ENCODE data around the gene KLF15. TPM values are rescaled to one million over a fixed set of nuclear protein-coding genes. Genes with fewer than 3 reads are reported as not detected.

Gene KLF15
- total and polyA plus RNA-seq, 4 experiments from 2014 or later, result 0.67 to 0.72 TPM; not detected in 2

GRCh38 chr3:126353694-126354321 lies 3.4 kb downstream of the KLF15 start:
- intact Hi-C loops (cut with micrococcal nuclease), result no loop called here
- H3K9me3 Mint-ChIP-seq, result no peaks in the 10 kb centered on the region
- H3K36me3 Mint-ChIP-seq, result no peaks in the 10 kb centered on the region
- Histone ChIP-seq H3K9me3 (ENCODE audit: control insufficient read depth in 1 of 2, low read length in 2 of 2) (no peaks in the 10 kb centered on the region), H3K27me3 (ENCODE audit: insufficient read depth, low read length) (peaks cover 23% of the 10 kb centered on the region), H3K36me3 (ENCODE audit: insufficient read depth, low read length) (no peaks in the 10 kb centered on the region), H3K4me3 (ENCODE audit: low read length in 2 of 2) (no peak overlapping the region), H3K27ac (ENCODE audit: low read depth, low read length) (no peak overlapping the region), H3K4me1 (ENCODE audit: insufficient read depth, low read length) (peaks cover 9% of the 10 kb centered on the region)
- no peak for DNase-seq
- H3K27me3 Mint-ChIP-seq, result peaks cover 15 to 24% of the 10 kb centered on the region in 2 donors
- peaks cover 9 to 25% (median 12%) of the 10 kb centered on the region in 4 donors for H3K4me1 Mint-ChIP-seq
- no peak overlapping the region for H3K4me3 Mint-ChIP-seq
- POLR2A ChIA-PET (ENCODE audit: partially characterized antibody), result no interaction called here
- CTCF ChIA-PET (ENCODE audit: partially characterized antibody), result no interaction called here
- H3K27ac Mint-ChIP-seq, result peak overlapping the region in 1 of 7 donors; percentile 60

GRCh38 chr3:126352476-126353454 lies 4.4 kb downstream of the KLF15 start:
- Mint-ChIP-seq H3K4me1 (peaks cover 5 to 17% (median 7%) of the 10 kb centered on the region in 4 donors), H3K27me3 (peaks cover 5 to 16% of the 10 kb centered on the region in 2 donors), H3K36me3 (no peaks in the 10 kb centered on the region), H3K27ac (no peak overlapping the region), H3K4me3 (no peak overlapping the region), H3K9me3 (no peaks in the 10 kb centered on the region)
- ChIA-PET POLR2A (ENCODE audit: partially characterized antibody) (no interaction called here), CTCF (ENCODE audit: partially characterized antibody) (no interaction called here)
- peaks cover 3% of the 10 kb centered on the region for H3K4me1 ChIP-seq (ENCODE audit: insufficient read depth, low read length)
- intact Hi-C loops (cut with micrococcal nuclease), result no loop called here
- H3K4me3 ChIP-seq (ENCODE audit: low read length in 2 of 2), result no peak overlapping the region
- H3K9me3 ChIP-seq (ENCODE audit: control insufficient read depth in 1 of 2, low read length in 2 of 2), result no peaks in the 10 kb centered on the region
- H3K36me3 ChIP-seq (ENCODE audit: insufficient read depth, low read length), result no peaks in the 10 kb centered on the region
- H3K27me3 ChIP-seq (ENCODE audit: insufficient read depth, low read length), result peaks cover 13% of the 10 kb centered on the region
- no peak overlapping the region for H3K27ac ChIP-seq (ENCODE audit: low read depth, low read length)
- no peak for DNase-seq

GRCh38 chr3:126351771-126352475 lies 5.3 kb downstream of the KLF15 start:
- Mint-ChIP-seq H3K27ac (no peak overlapping the region), H3K4me3 (no peak overlapping the region), H3K9me3 (no peaks in the 10 kb centered on the region), H3K36me3 (no peaks in the 10 kb centered on the region), H3K4me1 (peaks cover 5 to 13% (median 5%) of the 10 kb centered on the region in 4 donors), H3K27me3 (peaks cover 3 to 14% of the 10 kb centered on the region in 2 donors)
- H3K27ac ChIP-seq (ENCODE audit: low read depth, low read length), result no peak overlapping the region
- H3K9me3 ChIP-seq (ENCODE audit: control insufficient read depth in 1 of 2, low read length in 2 of 2), result no peaks in the 10 kb centered on the region
- no peak overlapping the region for H3K4me3 ChIP-seq (ENCODE audit: low read length in 2 of 2)
- ChIA-PET CTCF (ENCODE audit: partially characterized antibody) (no interaction called here), POLR2A (ENCODE audit: partially characterized antibody) (no interaction called here)
- no peaks in the 10 kb centered on the region for H3K36me3 ChIP-seq (ENCODE audit: insufficient read depth, low read length)
- H3K4me1 ChIP-seq (ENCODE audit: insufficient read depth, low read length), result no peaks in the 10 kb centered on the region
- peaks cover 10% of the 10 kb centered on the region for H3K27me3 ChIP-seq (ENCODE audit: insufficient read depth, low read length)
- DNase-seq, result no peak
- intact Hi-C loops (cut with micrococcal nuclease), result no loop called here

GRCh38 chr3:126351086-126351770 lies 6.0 kb downstream of the KLF15 start:
- ChIA-PET POLR2A (ENCODE audit: partially characterized antibody) (no interaction called here), CTCF (ENCODE audit: partially characterized antibody) (no interaction called here)
- DNase-seq, result no peak
- Histone ChIP-seq H3K4me3 (ENCODE audit: low read length in 2 of 2) (no peak overlapping the region), H3K36me3 (ENCODE audit: insufficient read depth, low read length) (no peaks in the 10 kb centered on the region), H3K27ac (ENCODE audit: low read depth, low read length) (no peak overlapping the region), H3K4me1 (ENCODE audit: insufficient read depth, low read length) (no peaks in the 10 kb centered on the region), H3K9me3 (ENCODE audit: control insufficient read depth in 1 of 2, low read length in 2 of 2) (no peaks in the 10 kb centered on the region), H3K27me3 (ENCODE audit: insufficient read depth, low read length) (peaks cover 10% of the 10 kb centered on the region)
- Mint-ChIP-seq H3K36me3 (no peaks in the 10 kb centered on the region), H3K9me3 (no peaks in the 10 kb centered on the region), H3K4me3 (no peak overlapping the region), H3K27ac (no peak overlapping the region), H3K27me3 (peaks cover 3 to 12% of the 10 kb centered on the region in 2 donors), H3K4me1 (peaks cover 2 to 9% (median 2%) of the 10 kb centered on the region in 4 donors)
- intact Hi-C loops (cut with micrococcal nuclease), result no loop called here

GRCh38 chr3:126350502-126351085 lies 6.6 kb downstream of the KLF15 start:
- Histone ChIP-seq H3K27me3 (ENCODE audit: insufficient read depth, low read length) (peaks cover 6% of the 10 kb centered on the region), H3K4me1 (ENCODE audit: insufficient read depth, low read length) (no peaks in the 10 kb centered on the region), H3K9me3 (ENCODE audit: control insufficient read depth in 1 of 2, low read length in 2 of 2) (no peaks in the 10 kb centered on the region), H3K4me3 (ENCODE audit: low read length in 2 of 2) (no peak overlapping the region), H3K36me3 (ENCODE audit: insufficient read depth, low read length) (no peaks in the 10 kb centered on the region), H3K27ac (ENCODE audit: low read depth, low read length) (no peak overlapping the region)
- no peak for DNase-seq
- Mint-ChIP-seq H3K9me3 (no peaks in the 10 kb centered on the region), H3K27ac (no peak overlapping the region), H3K27me3 (peaks cover 2 to 9% of the 10 kb centered on the region in 2 donors), H3K4me3 (no peak overlapping the region), H3K36me3 (no peaks in the 10 kb centered on the region), H3K4me1 (peaks cover 0 to 5% (median 1%) of the 10 kb centered on the region in 4 donors)
- ChIA-PET POLR2A (ENCODE audit: partially characterized antibody) (no interaction called here), CTCF (ENCODE audit: partially characterized antibody) (no interaction called here)
- intact Hi-C loops (cut with micrococcal nuclease), result no loop called here

GRCh38 chr3:126349611-126350501 lies 7.4 kb downstream of the KLF15 start:
- no peak overlapping the region for H3K4me3 Mint-ChIP-seq
- CTCF ChIA-PET (ENCODE audit: partially characterized antibody), result no interaction called here
- POLR2A ChIA-PET (ENCODE audit: partially characterized antibody), result no interaction called here
- Histone ChIP-seq H3K4me1 (ENCODE audit: insufficient read depth, low read length) (no peaks in the 10 kb centered on the region), H3K27ac (ENCODE audit: low read depth, low read length) (no peak overlapping the region), H3K9me3 (ENCODE audit: control insufficient read depth in 1 of 2, low read length in 2 of 2) (no peaks in the 10 kb centered on the region), H3K4me3 (ENCODE audit: low read length in 2 of 2) (no peak overlapping the region), H3K36me3 (ENCODE audit: insufficient read depth, low read length) (no peaks in the 10 kb centered on the region), H3K27me3 (ENCODE audit: insufficient read depth, low read length) (no peaks in the 10 kb centered on the region)
- H3K27me3 Mint-ChIP-seq, result peaks cover 0 to 4% of the 10 kb centered on the region in 2 donors
- intact Hi-C loops (cut with micrococcal nuclease), result no loop called here
- no peaks in the 10 kb centered on the region for H3K4me1 Mint-ChIP-seq
- no peaks in the 10 kb centered on the region for H3K36me3 Mint-ChIP-seq
- H3K9me3 Mint-ChIP-seq, result no peaks in the 10 kb centered on the region
- no peak for DNase-seq
- no peak overlapping the region for H3K27ac Mint-ChIP-seq

All from CD4-positive, alpha-beta memory T cell (primary cell).